A549 (cell line): ENCODE data around the gene OLFM1. TPM values are rescaled to one million over a fixed set of nuclear protein-coding genes. Genes with fewer than 3 reads are reported as not detected.
A peak's percentile ranks its signal among the peaks of the same experiment; 100 is the strongest.

Source experiments
- ATAC-seq, 2 experiments: fragments of 200-7000 bp in 1 of 2; fragments of >200 bp in 1 of 2; cut with Nextera tagmentation in 1 of 2; cut with Tn5 transposase in 1 of 2; 3 replicates each; pipeline versions ENCODE4 v1.8.0 to v1.9.1; 2018 to 2020; ENCODE audit warnings: mild to moderate bottlenecking in 1 of 2, moderate library complexity in 1 of 2
- CTCF ChIA-PET: fragments of 300-600 bp; sonication (Branson Sonifier 250); formaldehyde crosslinking; extraction: SDS; loops from one replicate; lab custom pipeline; 2021; ENCODE audit warnings: antibody characterized with exemption, inconsistent platforms; lab: Yijun Ruan, JAX
- POLR2A ChIA-PET: fragments of 350-600 bp; formaldehyde crosslinking; extraction: SDS; loops from one replicate; lab custom pipeline; 2021; ENCODE audit warnings: antibody characterized with exemption, inconsistent platforms; lab: Yijun Ruan, JAX
- DNase-seq, 2 experiments: peaks; one replicate each; pipeline versions ENCODE4 v3.0.0 to v3.0.0-alpha.2; 2011 to 2016; ENCODE audit warnings: low read depth in 1 of 2, low spot score in 1 of 2
- FAIRE-seq: peaks from 2 replicates; lab custom pipeline; 2011; peaks lifted over from hg19 to GRCh38; lab: Jason Lieb, UNC
- H3K27ac ChIP-seq, 2 experiments: fragments of >200 bp; sonication (Bioruptor Twin); formaldehyde crosslinking; 3 replicates each; pipeline ENCODE4 v1.5.1; 2016 to 2017
- H3K4me1 ChIP-seq: fragments of >200 bp; sonication (Bioruptor Twin); formaldehyde crosslinking; 3 replicates; pipeline ENCODE4 v1.6.1; 2016
- H3K4me2 ChIP-seq: fragments of >200 bp; sonication (Bioruptor Twin); formaldehyde crosslinking; 3 replicates; pipeline ENCODE4 v1.6.1; 2016
- H3K4me3 ChIP-seq: fragments of >200 bp; sonication (Bioruptor Twin); formaldehyde crosslinking; 3 replicates; pipeline ENCODE4 v1.5.1; 2016
- H3K9me3 ChIP-seq: fragments of >200 bp; sonication (Bioruptor Twin); formaldehyde crosslinking; 3 replicates; pipeline ENCODE4 v1.6.1; 2016
- CBX2 ChIP-seq: fragments of 200-600 bp; sonication (generic); IDR thresholded peaks from 2 replicates; pipeline ENCODE4 v1.6.1; 2016; ENCODE audit warnings: low read depth, mild to moderate bottlenecking, borderline replicate concordance
- CEBPB ChIP-seq, 2 experiments: fragments of >200 bp in 1 of 2; sonication (Bioruptor Twin) in 1 of 2; formaldehyde crosslinking in 1 of 2; IDR thresholded peaks; 2 replicates each; pipeline ENCODE4 v1.6.1; 2012 to 2016
- CHD2 ChIP-seq: fragments of 150-350 bp; IDR thresholded peaks from 2 replicates; pipeline ENCODE4 v1.6.1; 2014; ENCODE audit warnings: low read length; ENCODE audit not compliant: partially characterized antibody
- CHD4 ChIP-seq: fragments of 200-600 bp; sonication (generic); IDR thresholded peaks from 2 replicates; pipeline ENCODE4 v1.6.1; 2016; ENCODE audit warnings: antibody characterized with exemption, mild to moderate bottlenecking, borderline replicate concordance
- EHMT2 ChIP-seq: fragments of 200-600 bp; sonication (generic); IDR thresholded peaks from 2 replicates; pipeline ENCODE4 v1.6.1; 2016; ENCODE audit warnings: antibody characterized with exemption, low read depth, mild to moderate bottlenecking, moderate library complexity
- FOSB ChIP-seq: fragments of 250-450 bp; sonication (Bioruptor Pico); IDR thresholded peaks from 2 replicates; pipeline ENCODE4 v1.5.0; 2020; ENCODE audit warnings: mild to moderate bottlenecking, moderate library complexity
- FOSL2 ChIP-seq, 2 experiments: fragments of 450-650 bp in 1 of 2; fragments of >200 bp in 1 of 2; sonication (Bioruptor Twin) in 1 of 2; formaldehyde crosslinking; IDR thresholded peaks; 2 replicates each; pipeline versions ENCODE4 v1.5.0 to v1.6.1; 2016 to 2020; ENCODE audit warnings: mild to moderate bottlenecking in 1 of 2, moderate library complexity in 1 of 2
- JUN ChIP-seq, 2 experiments: fragments of >200 bp; sonication (Bioruptor Twin); formaldehyde crosslinking; IDR thresholded peaks; 2 replicates in 1 of 2; 3 replicates in 1 of 2; pipeline ENCODE4 v1.6.1; 2016 to 2017
- MAFK ChIP-seq: fragments of 450-650 bp; IDR thresholded peaks from 2 replicates; pipeline ENCODE4 v1.6.1; 2014; ENCODE audit not compliant: partially characterized antibody
- NFE2L2 ChIP-seq: fragments of 150-350 bp; conservative IDR thresholded peaks from 2 replicates; pipeline ENCODE4 v1.6.1; 2014; ENCODE audit warnings: low read length
- POLR2A ChIP-seq: IDR thresholded peaks from 2 replicates; pipeline ENCODE4 v1.6.1; 2012; ENCODE audit warnings: mild to moderate bottlenecking, low read length
- POLR2AphosphoS2 ChIP-seq: conservative IDR thresholded peaks from 2 replicates; pipeline ENCODE4 v1.6.1; 2012; ENCODE audit warnings: low read length, improper control_type of control experiment, inconsistent platforms
- RFX5 ChIP-seq: fragments of 450-650 bp; IDR thresholded peaks from 2 replicates; pipeline ENCODE4 v1.7.1; 2014; ENCODE audit warnings: antibody characterized with exemption, mild to moderate bottlenecking, moderate library complexity
- RNF2 ChIP-seq: fragments of 200-600 bp; sonication (generic); IDR thresholded peaks from 2 replicates; pipeline ENCODE4 v1.6.1; 2016; ENCODE audit warnings: low read depth, mild to moderate bottlenecking, antibody characterized with exemption, moderate library complexity, borderline replicate concordance
- SMC3 ChIP-seq: fragments of >200 bp; sonication (Bioruptor Twin); formaldehyde crosslinking; IDR thresholded peaks from 3 replicates; pipeline ENCODE4 v1.6.1; 2018; ENCODE audit warnings: inconsistent platforms
- SREBF2 ChIP-seq: fragments of 450-650 bp; IDR thresholded peaks from 2 replicates; pipeline ENCODE4 v1.6.1; 2014; ENCODE audit warnings: mild to moderate bottlenecking, moderate library complexity
- TP53 ChIP-seq: fragments of 250-450 bp; sonication (Bioruptor Pico); IDR thresholded peaks from 2 replicates; pipeline ENCODE4 v1.5.0; 2021; ENCODE audit warnings: mild to moderate bottlenecking, moderate library complexity
- WGBS: methylation state at CpG from one replicate; pipeline ENCODE4 v1.1.6; 2017; ENCODE audit errors: missing lambda C conversion rate; 5-methylcytosine and 5-hydroxymethylcytosine counted together
- polyA plus RNA-seq, 4 experiments: library from polyadenylated mRNA; depleted of rRNA in 3 of 4; stranded (reverse); fragments of >200 nt; fragmentation: RNase III in 1 of 4; extraction: RNeasy Plus Mini Kit Qiagen cat#74134 plus additional on column Dnase treatment in 1 of 4; gene quantifications; 2 replicates in 3 of 4; 3 replicates in 1 of 4; pipeline ENCODE4 v1.2.3, GENCODE V29; 2011 to 2017
- TF ChIP-seq, protein P1 (sequence below): IDR thresholded peaks from 2 replicates; pipeline ENCODE4 v1.6.1; 2012
- TF ChIP-seq, protein P2 (sequence below): fragments of >200 bp; sonication (Bioruptor Twin); formaldehyde crosslinking; IDR thresholded peaks from 3 replicates; pipeline ENCODE4 v1.5.1; 2016
- TF ChIP-seq, protein P3 (sequence below): fragments of 200-600 bp; sonication (generic); IDR thresholded peaks from 2 replicates; pipeline ENCODE4 v1.6.1; 2016; ENCODE audit warnings: antibody characterized with exemption, mild to moderate bottlenecking, moderate library complexity
- TF ChIP-seq, protein P4 (sequence below): fragments of >200 bp; sonication (Bioruptor Twin); formaldehyde crosslinking; IDR thresholded peaks from 2 replicates; pipeline ENCODE4 v1.6.1; 2016
- TF ChIP-seq, protein P5 (sequence below): fragments of 150-350 bp; IDR thresholded peaks from 2 replicates; pipeline ENCODE4 v1.6.1; 2014; ENCODE audit warnings: low read depth, mild to moderate bottlenecking, low read length

Gene OLFM1
- polyA plus RNA-seq, 2 of the 4 experiments (the other 2 are of a cell fraction): 2.7 to 10.5 TPM

DNA sequence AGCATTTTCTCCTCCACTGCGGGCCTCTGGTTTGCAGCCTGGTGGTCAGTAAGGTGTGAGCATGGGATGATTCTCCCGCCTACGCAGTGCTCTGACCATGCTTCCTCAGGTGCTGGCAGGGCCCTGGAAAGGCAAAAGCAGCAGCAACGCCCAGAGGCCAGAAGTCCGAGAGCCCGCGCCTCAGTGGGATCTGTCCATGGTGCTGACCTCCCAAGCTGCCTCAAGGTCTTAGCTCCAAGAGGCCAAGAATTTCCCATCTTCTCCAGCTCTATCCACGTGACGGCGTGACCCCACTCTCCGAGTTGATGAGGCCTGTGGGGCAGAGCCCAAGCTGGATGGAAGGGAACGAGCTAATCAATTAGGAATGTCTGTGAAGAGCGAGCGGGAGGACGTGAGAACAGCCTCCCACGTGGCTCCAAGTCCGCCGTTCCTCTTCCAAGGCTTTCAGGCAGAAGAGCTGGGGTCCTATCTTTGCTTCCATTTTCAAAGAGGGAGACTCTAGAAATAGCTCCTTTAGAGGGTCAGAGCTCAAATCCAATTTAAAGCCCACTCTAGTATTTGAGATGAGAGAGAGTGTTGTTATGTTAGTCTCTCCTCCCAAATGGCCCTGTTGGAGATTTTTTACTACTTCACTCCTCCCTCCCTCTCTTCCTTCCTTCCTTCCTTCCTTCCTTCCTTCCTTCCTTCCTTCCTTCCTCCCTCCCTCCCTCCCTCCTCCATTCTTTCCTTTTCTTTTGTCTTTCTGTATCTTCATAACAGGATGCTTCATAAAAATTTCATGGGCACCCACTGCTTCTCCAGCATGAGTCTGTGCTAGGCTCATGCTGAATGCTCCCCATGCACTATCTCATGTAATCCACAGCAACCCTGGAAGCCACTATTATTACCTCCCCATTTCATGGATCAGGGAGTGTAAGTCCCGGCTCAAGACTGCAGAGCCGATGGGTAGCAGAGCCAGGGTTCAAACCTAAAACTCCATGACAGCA lies 69.3 kb downstream of the OLFM1 start:
- no peak for TF ChIP-seq CHD2
- peak; percentile 36 for TF ChIP-seq MAFK
- no peak for TF ChIP-seq CHD4
- TF ChIP-seq, protein P1, sequence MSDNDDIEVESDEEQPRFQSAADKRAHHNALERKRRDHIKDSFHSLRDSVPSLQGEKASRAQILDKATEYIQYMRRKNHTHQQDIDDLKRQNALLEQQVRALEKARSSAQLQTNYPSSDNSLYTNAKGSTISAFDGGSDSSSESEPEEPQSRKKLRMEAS: 0 out of 2 replicates have a peak, but pooled peaks have one; percentile 21
- TF ChIP-seq CEBPB (IDR thresholded peaks at IDR 0.05): no peak
- TF ChIP-seq JUN (IDR thresholded peaks at IDR 0.05): no peak
- TF ChIP-seq POLR2A: no peak
- TF ChIP-seq NFE2L2: no peak
- TF ChIP-seq, protein P2, sequence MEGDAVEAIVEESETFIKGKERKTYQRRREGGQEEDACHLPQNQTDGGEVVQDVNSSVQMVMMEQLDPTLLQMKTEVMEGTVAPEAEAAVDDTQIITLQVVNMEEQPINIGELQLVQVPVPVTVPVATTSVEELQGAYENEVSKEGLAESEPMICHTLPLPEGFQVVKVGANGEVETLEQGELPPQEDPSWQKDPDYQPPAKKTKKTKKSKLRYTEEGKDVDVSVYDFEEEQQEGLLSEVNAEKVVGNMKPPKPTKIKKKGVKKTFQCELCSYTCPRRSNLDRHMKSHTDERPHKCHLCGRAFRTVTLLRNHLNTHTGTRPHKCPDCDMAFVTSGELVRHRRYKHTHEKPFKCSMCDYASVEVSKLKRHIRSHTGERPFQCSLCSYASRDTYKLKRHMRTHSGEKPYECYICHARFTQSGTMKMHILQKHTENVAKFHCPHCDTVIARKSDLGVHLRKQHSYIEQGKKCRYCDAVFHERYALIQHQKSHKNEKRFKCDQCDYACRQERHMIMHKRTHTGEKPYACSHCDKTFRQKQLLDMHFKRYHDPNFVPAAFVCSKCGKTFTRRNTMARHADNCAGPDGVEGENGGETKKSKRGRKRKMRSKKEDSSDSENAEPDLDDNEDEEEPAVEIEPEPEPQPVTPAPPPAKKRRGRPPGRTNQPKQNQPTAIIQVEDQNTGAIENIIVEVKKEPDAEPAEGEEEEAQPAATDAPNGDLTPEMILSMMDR: no peak
- peak; percentile 85 for TF ChIP-seq EHMT2
- TF ChIP-seq, protein P3, sequence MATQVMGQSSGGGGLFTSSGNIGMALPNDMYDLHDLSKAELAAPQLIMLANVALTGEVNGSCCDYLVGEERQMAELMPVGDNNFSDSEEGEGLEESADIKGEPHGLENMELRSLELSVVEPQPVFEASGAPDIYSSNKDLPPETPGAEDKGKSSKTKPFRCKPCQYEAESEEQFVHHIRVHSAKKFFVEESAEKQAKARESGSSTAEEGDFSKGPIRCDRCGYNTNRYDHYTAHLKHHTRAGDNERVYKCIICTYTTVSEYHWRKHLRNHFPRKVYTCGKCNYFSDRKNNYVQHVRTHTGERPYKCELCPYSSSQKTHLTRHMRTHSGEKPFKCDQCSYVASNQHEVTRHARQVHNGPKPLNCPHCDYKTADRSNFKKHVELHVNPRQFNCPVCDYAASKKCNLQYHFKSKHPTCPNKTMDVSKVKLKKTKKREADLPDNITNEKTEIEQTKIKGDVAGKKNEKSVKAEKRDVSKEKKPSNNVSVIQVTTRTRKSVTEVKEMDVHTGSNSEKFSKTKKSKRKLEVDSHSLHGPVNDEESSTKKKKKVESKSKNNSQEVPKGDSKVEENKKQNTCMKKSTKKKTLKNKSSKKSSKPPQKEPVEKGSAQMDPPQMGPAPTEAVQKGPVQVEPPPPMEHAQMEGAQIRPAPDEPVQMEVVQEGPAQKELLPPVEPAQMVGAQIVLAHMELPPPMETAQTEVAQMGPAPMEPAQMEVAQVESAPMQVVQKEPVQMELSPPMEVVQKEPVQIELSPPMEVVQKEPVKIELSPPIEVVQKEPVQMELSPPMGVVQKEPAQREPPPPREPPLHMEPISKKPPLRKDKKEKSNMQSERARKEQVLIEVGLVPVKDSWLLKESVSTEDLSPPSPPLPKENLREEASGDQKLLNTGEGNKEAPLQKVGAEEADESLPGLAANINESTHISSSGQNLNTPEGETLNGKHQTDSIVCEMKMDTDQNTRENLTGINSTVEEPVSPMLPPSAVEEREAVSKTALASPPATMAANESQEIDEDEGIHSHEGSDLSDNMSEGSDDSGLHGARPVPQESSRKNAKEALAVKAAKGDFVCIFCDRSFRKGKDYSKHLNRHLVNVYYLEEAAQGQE: peak; percentile 94
- TF ChIP-seq FOSL2 (IDR thresholded peaks at IDR 0.05): no peak
- no peak for TF ChIP-seq FOSL2 (CRISPR knock-in tag; IDR thresholded peaks at IDR 0.05)
- TF ChIP-seq SREBF2: no peak
- no peak for TF ChIP-seq CBX2
- 42% methylated on average over 20 of the region's 20 CpGs for WGBS
- FAIRE-seq: no peak
- ChIA-PET CTCF (interaction anchor here (0.7 to 5.7 kb wide), 6 partner anchors 8 to 71 kb away, joined by 3 to 19 read pairs (median 4); partner anchors contain the start of gene OLFM1), POLR2A (no interaction called here)
- Histone ChIP-seq H3K4me1 (peaks cover 9% of the 10 kb centered on the region; the same call in 1 of the 3 replicates), H3K9me3 (no peaks in the 10 kb centered on the region), H3K4me3 (no peak overlapping the region), H3K4me2 (no peak overlapping the region), H3K27ac (no peak overlapping the region)
- ATAC-seq: peak; percentile 55 to 65; a peak in 4 of 6 replicates
- peak; percentile 33 to 53 for DNase-seq

DNA sequence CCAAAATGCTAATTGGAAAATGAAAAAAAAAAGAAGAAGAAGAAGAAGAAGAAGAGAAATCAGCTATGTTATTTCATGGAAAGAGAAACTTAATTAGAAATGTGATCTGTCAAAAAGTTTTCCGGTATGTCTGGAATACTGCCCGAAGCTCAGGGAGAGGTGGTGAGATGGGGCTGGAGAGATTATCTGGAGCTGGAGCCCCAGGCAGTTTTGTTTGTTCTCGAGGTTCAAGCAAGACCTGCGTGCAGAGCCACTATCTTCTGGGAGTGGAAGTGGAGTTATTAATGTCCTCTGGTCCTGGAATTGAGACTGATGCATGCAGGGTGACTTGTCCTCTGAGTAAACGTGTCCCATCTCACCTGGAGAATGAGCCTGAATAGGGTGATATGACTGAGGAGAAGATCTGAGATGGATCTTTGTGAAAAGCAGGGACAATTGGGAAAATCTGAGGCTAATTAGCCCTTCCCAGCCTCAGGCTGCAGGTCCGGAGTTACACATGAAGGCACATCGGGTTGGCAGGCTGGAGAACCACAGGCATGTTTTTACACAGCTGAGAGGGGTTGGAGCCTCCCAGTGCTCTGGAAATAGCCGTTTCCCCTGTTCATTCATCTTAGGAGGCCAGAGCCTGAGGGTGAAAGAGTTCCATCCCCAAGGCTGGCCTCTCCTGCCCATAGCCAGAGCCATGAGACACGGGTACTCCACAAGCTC lies 70.5 kb downstream of the OLFM1 start:
- no peaks in the 10 kb centered on the region for H3K9me3 ChIP-seq
- ATAC-seq (no peak), FAIRE-seq (no peak), DNase-seq (no peak)
- no peak overlapping the region for H3K4me2 ChIP-seq
- CTCF ChIA-PET: interaction anchor here (1.0 to 5.7 kb wide), 3 partner anchors 15 to 72 kb away, joined by 3 to 19 read pairs (median 4); partner anchors contain the start of gene OLFM1
- no peaks in the 10 kb centered on the region for H3K4me1 ChIP-seq
- 9% methylated on average over 8 of the region's 9 CpGs for WGBS
- H3K4me3 ChIP-seq: no peak overlapping the region
- no peak overlapping the region for H3K27ac ChIP-seq
- POLR2A ChIA-PET: no interaction called here
- TF ChIP-seq, protein P3: no peak
- TF ChIP-seq EHMT2 (no peak), RNF2 (no peak), SMC3 (no peak), POLR2AphosphoS2 (no peak), TP53 (no peak), RFX5 (no peak), FOSB (CRISPR knock-in tag) (no peak), CBX2 (no peak), MAFK (no peak)
- TF ChIP-seq, protein P4, sequence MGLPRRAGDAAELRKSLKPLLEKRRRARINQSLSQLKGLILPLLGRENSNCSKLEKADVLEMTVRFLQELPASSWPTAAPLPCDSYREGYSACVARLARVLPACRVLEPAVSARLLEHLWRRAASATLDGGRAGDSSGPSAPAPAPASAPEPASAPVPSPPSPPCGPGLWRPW: no peak
- TF ChIP-seq, protein P5, sequence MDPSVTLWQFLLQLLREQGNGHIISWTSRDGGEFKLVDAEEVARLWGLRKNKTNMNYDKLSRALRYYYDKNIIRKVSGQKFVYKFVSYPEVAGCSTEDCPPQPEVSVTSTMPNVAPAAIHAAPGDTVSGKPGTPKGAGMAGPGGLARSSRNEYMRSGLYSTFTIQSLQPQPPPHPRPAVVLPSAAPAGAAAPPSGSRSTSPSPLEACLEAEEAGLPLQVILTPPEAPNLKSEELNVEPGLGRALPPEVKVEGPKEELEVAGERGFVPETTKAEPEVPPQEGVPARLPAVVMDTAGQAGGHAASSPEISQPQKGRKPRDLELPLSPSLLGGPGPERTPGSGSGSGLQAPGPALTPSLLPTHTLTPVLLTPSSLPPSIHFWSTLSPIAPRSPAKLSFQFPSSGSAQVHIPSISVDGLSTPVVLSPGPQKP: no peak
